ENCODE data around the gene CABLES1.

CABLES1 gene

DNA sequence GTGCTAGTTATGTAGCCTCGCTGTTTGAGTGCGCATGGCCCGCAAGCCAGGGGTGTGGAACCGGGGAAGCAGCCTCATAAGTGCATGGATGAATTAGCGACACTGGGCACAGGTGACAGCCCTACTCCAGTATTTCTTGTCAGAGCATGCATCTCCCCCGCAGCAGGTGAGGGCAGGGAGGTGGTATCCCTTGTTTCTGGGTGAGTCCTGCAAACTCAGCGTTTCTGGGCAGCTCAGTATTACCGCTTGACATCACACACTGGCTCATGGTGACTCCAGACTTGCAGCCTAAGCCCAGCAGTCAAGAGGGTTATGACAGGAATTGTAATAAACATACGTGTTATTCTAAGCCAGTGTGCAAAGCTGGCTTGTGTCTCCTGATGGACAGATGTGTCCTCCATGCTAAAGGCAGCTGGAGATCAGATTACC, 2.5 kb downstream of the CABLES1 start:
- H3K79me2 ChIP-seq (ENCODE audit: insufficient read depth, low read length) = no peaks in the 10 kb centered on the region
- peak overlapping the region; percentile 35 for H3K27ac ChIP-seq (ENCODE audit: low read depth, low read length, poor library complexity, severe bottlenecking)
- H3K36me3 ChIP-seq (ENCODE audit: insufficient read depth, low read length) = no peaks in the 10 kb centered on the region
- H3K4me3 ChIP-seq (ENCODE audit: low read depth, low read length, poor library complexity, severe bottlenecking) = peak overlapping the region; percentile 49
- no peak overlapping the region for H3K9ac ChIP-seq (ENCODE audit: low read length)
- H2AFZ ChIP-seq (ENCODE audit: low read length) = no peak overlapping the region
- no peaks in the 10 kb centered on the region for H3K9me3 ChIP-seq (ENCODE audit: low read length)
- peaks cover 70% of the 10 kb centered on the region for H3K4me1 ChIP-seq (ENCODE audit: insufficient read depth, low read length, severe bottlenecking)
- H3K27me3 ChIP-seq (ENCODE audit: insufficient read depth, low read length) = no peaks in the 10 kb centered on the region
- no peaks in the 10 kb centered on the region for H3K9me2 ChIP-seq (ENCODE audit: low read depth, low read length)
- H3F3A ChIP-seq (ENCODE audit: insufficient read depth, low read length) = no peaks in the 10 kb centered on the region; the same call in 1 of the 2 replicates
- no peaks in the 10 kb centered on the region for H4K20me1 ChIP-seq (ENCODE audit: insufficient read depth, low read length)
- H3K4me2 ChIP-seq (ENCODE audit: low read length) = peak overlapping the region; percentile 46
- no peak for TF ChIP-seq EZH2 (IDR thresholded peaks at IDR 0.05; ENCODE audit: borderline replicate concordance, low read length)
- TF ChIP-seq, protein P1, sequence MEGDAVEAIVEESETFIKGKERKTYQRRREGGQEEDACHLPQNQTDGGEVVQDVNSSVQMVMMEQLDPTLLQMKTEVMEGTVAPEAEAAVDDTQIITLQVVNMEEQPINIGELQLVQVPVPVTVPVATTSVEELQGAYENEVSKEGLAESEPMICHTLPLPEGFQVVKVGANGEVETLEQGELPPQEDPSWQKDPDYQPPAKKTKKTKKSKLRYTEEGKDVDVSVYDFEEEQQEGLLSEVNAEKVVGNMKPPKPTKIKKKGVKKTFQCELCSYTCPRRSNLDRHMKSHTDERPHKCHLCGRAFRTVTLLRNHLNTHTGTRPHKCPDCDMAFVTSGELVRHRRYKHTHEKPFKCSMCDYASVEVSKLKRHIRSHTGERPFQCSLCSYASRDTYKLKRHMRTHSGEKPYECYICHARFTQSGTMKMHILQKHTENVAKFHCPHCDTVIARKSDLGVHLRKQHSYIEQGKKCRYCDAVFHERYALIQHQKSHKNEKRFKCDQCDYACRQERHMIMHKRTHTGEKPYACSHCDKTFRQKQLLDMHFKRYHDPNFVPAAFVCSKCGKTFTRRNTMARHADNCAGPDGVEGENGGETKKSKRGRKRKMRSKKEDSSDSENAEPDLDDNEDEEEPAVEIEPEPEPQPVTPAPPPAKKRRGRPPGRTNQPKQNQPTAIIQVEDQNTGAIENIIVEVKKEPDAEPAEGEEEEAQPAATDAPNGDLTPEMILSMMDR (IDR thresholded peaks at IDR 0.05; ENCODE audit: low read length) = no peak

DNA sequence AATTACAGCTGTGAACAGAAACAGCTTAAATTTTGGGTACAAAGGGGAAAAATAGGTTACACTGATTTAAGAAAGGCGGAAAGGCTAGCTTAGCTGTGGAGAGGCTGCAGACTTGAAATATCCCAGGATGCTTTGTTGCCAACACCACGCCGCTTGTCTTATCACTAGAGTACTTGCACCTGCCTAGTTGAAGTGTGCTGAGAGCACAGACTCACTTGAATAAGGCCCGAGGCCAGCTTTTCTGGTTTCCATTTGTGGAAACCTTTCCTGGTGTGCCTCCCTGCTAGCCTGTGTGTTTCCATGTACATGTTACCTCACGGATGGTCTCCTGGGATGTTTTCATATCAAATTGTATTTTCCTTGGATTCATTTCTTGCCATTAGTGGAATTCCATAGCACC, 3.2 kb downstream of the CABLES1 start:
- no peaks in the 10 kb centered on the region; the same call in 1 of the 2 replicates for H3F3A ChIP-seq (ENCODE audit: insufficient read depth, low read length)
- H3K27me3 ChIP-seq (ENCODE audit: insufficient read depth, low read length) = no peaks in the 10 kb centered on the region
- peak overlapping the region; percentile 46; the same call in 1 of the 2 replicates for H3K4me2 ChIP-seq (ENCODE audit: low read length)
- H3K79me2 ChIP-seq (ENCODE audit: insufficient read depth, low read length) = no peaks in the 10 kb centered on the region
- H3K9me2 ChIP-seq (ENCODE audit: low read depth, low read length) = no peaks in the 10 kb centered on the region
- H3K9me3 ChIP-seq (ENCODE audit: low read length) = no peaks in the 10 kb centered on the region
- H4K20me1 ChIP-seq (ENCODE audit: insufficient read depth, low read length) = no peaks in the 10 kb centered on the region
- H3K4me3 ChIP-seq (ENCODE audit: low read depth, low read length, poor library complexity, severe bottlenecking) = no peak overlapping the region
- no peaks in the 10 kb centered on the region for H3K36me3 ChIP-seq (ENCODE audit: insufficient read depth, low read length)
- no peak overlapping the region for H3K27ac ChIP-seq (ENCODE audit: low read depth, low read length, poor library complexity, severe bottlenecking)
- no peak overlapping the region for H2AFZ ChIP-seq (ENCODE audit: low read length)
- TF ChIP-seq, protein P1 (IDR thresholded peaks at IDR 0.05; ENCODE audit: low read length) = no peak
- no peak for TF ChIP-seq EZH2 (IDR thresholded peaks at IDR 0.05; ENCODE audit: borderline replicate concordance, low read length)
- peaks cover 65% of the 10 kb centered on the region for H3K4me1 ChIP-seq (ENCODE audit: insufficient read depth, low read length, severe bottlenecking)
- no peak overlapping the region for H3K9ac ChIP-seq (ENCODE audit: low read length)

DNA sequence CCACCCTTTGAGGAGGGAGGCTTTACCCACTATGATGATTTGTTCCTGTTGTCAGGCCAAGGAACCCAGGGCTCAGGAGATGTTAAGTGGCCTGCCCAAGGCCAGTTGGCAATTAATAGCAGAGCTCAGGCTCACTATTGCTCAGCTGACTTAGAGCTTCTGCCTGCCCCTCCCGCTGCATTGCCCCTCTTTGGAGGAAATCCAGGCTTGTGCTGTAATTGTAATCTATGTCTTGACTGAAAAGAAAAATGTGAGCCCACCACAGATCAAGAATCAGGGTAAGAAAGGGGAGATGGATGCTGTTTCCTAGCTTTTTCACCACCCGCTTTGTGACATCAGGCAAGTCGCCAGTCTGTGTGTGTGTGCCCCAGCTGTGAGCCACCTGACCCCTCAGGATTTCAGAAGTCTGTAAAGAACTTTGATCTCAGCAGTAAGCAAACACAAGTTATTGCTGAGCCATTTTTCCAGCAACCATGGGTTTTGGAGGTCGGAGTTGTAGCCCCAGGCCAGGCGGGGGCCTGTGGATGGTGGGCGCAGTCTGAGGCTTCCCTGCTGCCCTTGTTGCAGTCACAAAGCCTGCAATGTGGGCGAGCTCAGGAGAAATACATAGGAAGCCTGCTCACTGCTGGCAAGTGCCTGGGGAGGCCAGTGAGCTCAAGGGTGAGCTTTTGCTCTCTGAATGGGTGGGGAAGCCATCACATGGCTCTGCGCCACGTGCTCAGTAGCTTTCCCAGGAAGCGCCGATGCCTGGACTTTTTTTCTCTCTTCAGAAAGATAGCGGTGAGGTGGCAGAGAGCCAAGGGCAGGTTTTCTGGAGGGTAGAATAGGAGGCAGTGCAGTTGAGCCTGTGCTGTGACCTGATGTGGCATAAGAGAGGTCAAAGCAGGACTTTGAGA, 6.1 kb downstream of the CABLES1 start:
- no peak overlapping the region for H3K4me2 ChIP-seq (ENCODE audit: low read length)
- H4K20me1 ChIP-seq (ENCODE audit: insufficient read depth, low read length) = no peaks in the 10 kb centered on the region
- no peaks in the 10 kb centered on the region for H3K36me3 ChIP-seq (ENCODE audit: insufficient read depth, low read length)
- TF ChIP-seq, protein P1 (IDR thresholded peaks at IDR 0.05; ENCODE audit: low read length) = no peak
- no peak for TF ChIP-seq EZH2 (IDR thresholded peaks at IDR 0.05; ENCODE audit: borderline replicate concordance, low read length)
- H3K9ac ChIP-seq (ENCODE audit: low read length) = no peak overlapping the region; the same call in 1 of the 2 replicates
- H3K27ac ChIP-seq (ENCODE audit: low read depth, low read length, poor library complexity, severe bottlenecking) = peak overlapping the region; percentile 4
- no peak overlapping the region for H2AFZ ChIP-seq (ENCODE audit: low read length)
- H3K4me1 ChIP-seq (ENCODE audit: insufficient read depth, low read length, severe bottlenecking) = peaks cover 51% of the 10 kb centered on the region
- no peaks in the 10 kb centered on the region for H3K9me2 ChIP-seq (ENCODE audit: low read depth, low read length)
- H3K4me3 ChIP-seq (ENCODE audit: low read depth, low read length, poor library complexity, severe bottlenecking) = no peak overlapping the region
- no peaks in the 10 kb centered on the region for H3F3A ChIP-seq (ENCODE audit: insufficient read depth, low read length)
- no peaks in the 10 kb centered on the region for H3K79me2 ChIP-seq (ENCODE audit: insufficient read depth, low read length)
- H3K27me3 ChIP-seq (ENCODE audit: insufficient read depth, low read length) = no peaks in the 10 kb centered on the region
- no peaks in the 10 kb centered on the region for H3K9me3 ChIP-seq (ENCODE audit: low read length)

Data from OCI-LY1 (cell line).